ENCODE results near the gene SAYSD1.

Gene SAYSD1

GRCh38 chr6:39113788-39114187 is 1.2 kb downstream of the SAYSD1 start:
- DNase-seq (ENCODE audit: extremely low spot score): no peak
- CTCF ChIA-PET: interaction anchor here (1.5 to 2.8 kb wide), 5 partner anchors 8 to 52 kb away, joined by 3 to 10 read pairs (median 5); no protein-coding TSS in a partner anchor
- POLR2A ChIA-PET: no interaction called here
- no peak for TF ChIP-seq CTCF (IDR thresholded peaks at IDR 0.05; ENCODE audit: control extremely low read depth, extremely low read depth, low read depth, missing control alignments)

- TF ChIP-seq CTCF (IDR thresholded peaks at IDR 0.05; ENCODE audit: control extremely low read depth, extremely low read depth, low read depth, missing control alignments): no peak
- CTCF ChIA-PET: no interaction called here
These were observed 3.7 kb downstream of the SAYSD1 start for GRCh38 chr6:39111280-39111679.

GRCh38 chr6:39108041-39108839 is 6.7 kb downstream of the SAYSD1 start:
- no peak for TF ChIP-seq CTCF (IDR thresholded peaks at IDR 0.05; ENCODE audit: control extremely low read depth, extremely low read depth, low read depth, missing control alignments)
- CTCF ChIA-PET: no interaction called here
- POLR2A ChIA-PET: no interaction called here
- no peak for DNase-seq (ENCODE audit: extremely low spot score)

More at GRCh38 chr6:39111280-39111679, 3.7 kb downstream of the SAYSD1 start:
- POLR2A ChIA-PET: no interaction called here
- no peak for DNase-seq (ENCODE audit: extremely low spot score)

- no peak for DNase-seq (ENCODE audit: extremely low spot score)
- ChIA-PET CTCF (no interaction called here), POLR2A (no interaction called here)
- TF ChIP-seq CTCF (IDR thresholded peaks at IDR 0.05; ENCODE audit: control extremely low read depth, extremely low read depth, low read depth, missing control alignments): no peak
These were observed 7.3 kb downstream of the SAYSD1 start for GRCh38 chr6:39107641-39108040.

- no peak for DNase-seq (ENCODE audit: extremely low spot score)
- ChIA-PET CTCF (no interaction called here), POLR2A (no interaction called here)
- no peak for TF ChIP-seq CTCF (IDR thresholded peaks at IDR 0.05; ENCODE audit: control extremely low read depth, extremely low read depth, low read depth, missing control alignments)
These were observed 8.0 kb downstream of the SAYSD1 start for GRCh38 chr6:39107034-39107433.

GRCh38 chr6:39104528-39104927 is 10.5 kb downstream of the SAYSD1 start:
- POLR2A ChIA-PET: no interaction called here
- DNase-seq (ENCODE audit: extremely low spot score): no peak
- no peak for TF ChIP-seq CTCF (IDR thresholded peaks at IDR 0.05; ENCODE audit: control extremely low read depth, extremely low read depth, low read depth, missing control alignments)
- CTCF ChIA-PET: interaction anchor here (2.7 kb wide), 1 partner anchor 17 kb away, joined by 15 read pairs; no protein-coding TSS in a partner anchor

All from GM10248 (cell line).